GM15510 (cell line): ENCODE measurements around the gene SORCS2.

Experiments used
- POLR2A ChIP-seq: IDR thresholded peaks from 3 replicates; pipeline ENCODE4 v1.6.1; 2011; ENCODE audit warnings: borderline replicate concordance; ENCODE audit not compliant: insufficient read length; ENCODE audit errors: extremely low read depth

SORCS2 gene

DNA sequence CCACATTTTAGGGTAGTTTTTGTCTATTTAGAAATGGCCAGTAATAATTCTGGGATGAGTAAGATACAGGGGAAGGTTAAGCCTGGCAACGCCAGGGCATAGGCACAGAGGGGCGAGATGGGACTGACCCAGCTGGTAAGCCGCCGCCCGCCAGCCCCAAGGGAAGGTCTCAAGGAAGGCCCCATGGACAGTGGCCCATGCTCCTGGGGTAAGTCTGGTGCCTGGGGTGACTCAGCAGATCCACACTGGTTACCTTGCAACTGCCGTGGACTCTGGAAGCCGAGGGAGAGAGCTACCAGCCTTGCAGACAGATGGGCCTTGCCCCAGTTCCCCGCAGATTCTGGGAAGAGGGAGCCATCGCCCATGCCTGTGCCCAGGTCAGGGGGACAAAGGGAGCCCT is 567.9 kb downstream of the SORCS2 start:
- TF ChIP-seq POLR2A, result no peak

DNA sequence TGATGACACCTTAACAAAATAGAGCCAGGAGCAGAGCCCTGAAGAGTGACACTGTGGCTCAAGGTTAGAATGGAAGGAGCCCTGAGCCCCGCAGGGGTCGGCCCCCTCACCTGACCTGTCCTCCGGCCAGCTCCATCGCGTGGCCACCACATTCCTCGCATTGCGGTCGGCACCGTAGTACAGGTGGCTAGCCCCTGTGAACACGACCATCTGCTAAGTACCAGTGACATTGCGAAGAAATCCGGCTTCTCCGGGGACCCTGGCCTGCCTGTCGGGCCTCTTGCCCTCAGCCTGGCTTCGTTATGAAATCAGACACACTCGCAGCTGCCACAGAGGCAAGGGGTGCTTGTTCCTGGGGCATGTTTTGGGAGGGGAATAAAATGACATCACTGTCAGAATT is 568.4 kb downstream of the SORCS2 start:
- TF ChIP-seq POLR2A, result no peak

DNA sequence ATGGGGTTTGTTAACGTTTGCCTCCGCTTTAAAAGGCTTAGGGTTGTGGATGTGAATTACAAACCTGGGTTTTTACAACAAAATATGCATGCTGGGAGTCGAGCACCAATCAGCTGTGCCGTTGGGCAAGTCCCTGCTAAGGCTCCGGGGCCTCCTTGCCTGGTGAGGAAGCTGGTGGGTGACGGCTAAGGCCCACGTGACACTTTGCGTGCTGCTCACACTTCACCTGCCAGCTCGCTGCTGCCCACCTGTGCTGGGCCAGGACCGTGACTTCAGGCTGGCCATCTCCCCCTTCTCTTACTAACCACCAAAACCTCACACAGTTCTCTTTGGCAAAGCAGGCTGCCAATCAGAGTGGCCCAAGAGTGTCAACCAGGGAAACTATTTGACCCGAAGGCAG is 569.0 kb downstream of the SORCS2 start:
- no peak for TF ChIP-seq POLR2A

DNA sequence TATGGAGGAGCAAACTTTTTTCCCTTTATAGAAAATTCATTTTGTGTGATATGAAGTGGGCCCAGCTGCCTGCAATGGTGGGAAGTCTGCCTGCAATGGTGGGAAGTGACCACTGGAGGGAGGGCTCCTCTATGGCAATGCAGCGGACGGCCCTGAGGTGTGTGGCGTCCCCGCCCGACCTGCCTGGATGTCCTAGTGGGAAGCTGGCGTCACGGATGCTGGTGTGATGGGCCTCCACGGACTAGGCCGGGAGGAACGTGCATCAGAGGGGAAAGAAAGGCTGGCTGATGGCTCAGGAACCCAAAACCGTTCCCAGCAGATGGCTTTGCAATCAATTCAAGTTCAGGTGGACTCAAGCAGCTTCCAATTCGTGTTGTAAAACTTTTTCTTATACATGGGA is 569.4 kb downstream of the SORCS2 start:
- TF ChIP-seq POLR2A, result no peak

DNA sequence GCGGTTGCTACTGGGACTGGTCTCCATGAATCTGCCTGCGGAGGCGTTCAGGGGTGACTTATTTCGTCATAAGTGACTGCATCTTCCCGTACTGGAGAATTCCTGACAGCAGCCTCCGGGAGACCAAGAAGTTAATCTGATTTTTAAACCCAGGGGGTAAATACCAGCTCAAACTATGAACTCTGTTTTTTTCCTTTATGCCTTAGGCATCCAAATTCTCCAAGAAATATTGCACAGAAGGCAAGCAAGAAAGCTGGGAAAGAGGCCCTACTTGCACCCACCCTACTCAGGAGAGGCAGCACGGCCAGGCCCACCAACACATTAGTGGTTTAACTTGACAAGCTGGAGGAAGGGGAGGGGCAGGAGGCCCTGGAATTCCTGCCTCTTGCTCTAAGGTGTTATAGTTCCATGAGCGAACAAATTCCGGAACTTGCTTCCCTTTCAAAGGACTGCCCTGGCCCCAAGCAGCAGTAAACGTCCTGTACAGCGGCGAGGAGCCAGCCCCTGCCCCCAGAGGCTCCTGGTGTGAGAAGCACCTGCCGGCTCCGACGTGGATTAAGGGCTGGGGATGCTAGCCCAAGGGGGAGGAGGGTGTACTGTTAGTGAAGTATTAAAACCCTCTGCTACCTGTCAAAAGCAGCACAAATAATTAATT is 570.2 kb downstream of the SORCS2 start:
- TF ChIP-seq POLR2A, result no peak

DNA sequence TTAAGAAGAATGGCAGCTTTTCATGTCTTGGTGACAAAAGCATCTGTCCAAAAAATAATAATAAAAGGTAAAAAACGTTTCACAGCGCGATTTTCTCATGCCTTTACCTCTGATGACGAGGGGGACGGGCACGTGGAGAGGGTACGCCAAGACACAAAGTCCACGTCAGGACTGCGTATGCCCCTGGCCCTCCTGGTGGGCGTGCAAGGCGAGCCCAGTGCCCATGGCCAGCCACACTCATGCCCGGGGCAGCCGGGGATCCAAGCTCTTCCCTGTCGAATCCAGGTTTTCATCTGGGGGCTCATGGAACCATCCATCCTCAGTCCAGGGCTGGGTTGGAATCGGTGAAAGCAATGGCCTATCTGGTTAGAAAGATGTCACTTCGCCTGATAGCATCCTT is 570.8 kb downstream of the SORCS2 start:
- no peak for TF ChIP-seq POLR2A

DNA sequence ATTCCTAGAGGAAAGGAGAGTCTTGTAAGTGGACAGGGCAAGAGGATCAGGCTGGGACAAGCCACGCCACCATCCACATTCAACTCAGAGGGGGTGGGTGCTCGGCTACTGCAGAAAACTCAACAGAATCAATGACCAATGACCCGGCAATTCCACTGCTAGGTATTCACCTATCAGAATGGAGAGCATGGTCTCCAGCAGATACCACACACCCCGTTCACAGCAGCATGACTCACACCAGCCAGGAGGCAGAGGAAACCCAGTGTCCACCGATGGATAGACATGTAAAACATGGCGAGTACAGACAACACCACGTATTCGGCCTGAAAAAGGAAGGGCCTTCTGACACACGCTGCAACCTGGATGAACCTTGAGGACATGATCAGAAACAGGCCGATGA is 571.5 kb downstream of the SORCS2 start:
- no peak for TF ChIP-seq POLR2A

DNA sequence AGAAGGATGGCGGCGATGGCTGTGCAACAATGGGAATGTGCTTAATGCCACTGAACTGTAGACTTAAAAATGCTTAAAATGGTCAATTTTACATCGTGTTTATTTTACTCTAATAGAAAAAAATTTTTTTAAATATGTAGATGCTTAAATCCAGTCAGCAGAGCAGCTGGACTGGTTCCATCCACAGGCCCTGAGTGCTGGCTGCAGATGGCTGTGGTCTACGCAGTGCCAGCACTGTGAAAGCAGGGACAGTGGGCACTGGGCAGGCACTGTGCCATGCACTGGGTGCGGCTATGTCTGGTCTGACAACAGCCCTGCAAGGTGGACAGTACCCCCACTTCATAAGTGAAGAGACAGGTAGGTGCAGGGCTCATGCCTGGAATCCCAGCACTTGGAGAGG is 572.1 kb downstream of the SORCS2 start:
- no peak for TF ChIP-seq POLR2A

DNA sequence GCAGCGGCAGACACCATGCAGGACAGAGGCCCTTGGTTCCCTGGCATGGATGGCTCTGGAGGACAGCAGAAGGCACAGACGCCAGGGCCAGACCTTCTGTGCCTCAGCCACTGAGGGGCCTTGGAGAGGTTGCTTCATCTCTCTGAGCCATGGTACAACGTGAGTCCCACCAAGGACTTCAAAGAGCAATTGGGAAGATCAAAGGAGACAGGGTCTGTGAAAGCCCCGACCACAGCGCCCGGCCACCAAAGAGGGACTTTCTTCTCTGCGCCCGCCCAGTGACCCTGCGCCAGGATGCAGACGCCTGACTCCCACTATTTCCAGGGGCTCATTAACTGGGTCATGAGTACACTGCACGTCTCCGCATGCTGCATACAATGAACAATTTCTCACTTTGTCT is 573.3 kb downstream of the SORCS2 start:
- TF ChIP-seq POLR2A, result no peak

DNA sequence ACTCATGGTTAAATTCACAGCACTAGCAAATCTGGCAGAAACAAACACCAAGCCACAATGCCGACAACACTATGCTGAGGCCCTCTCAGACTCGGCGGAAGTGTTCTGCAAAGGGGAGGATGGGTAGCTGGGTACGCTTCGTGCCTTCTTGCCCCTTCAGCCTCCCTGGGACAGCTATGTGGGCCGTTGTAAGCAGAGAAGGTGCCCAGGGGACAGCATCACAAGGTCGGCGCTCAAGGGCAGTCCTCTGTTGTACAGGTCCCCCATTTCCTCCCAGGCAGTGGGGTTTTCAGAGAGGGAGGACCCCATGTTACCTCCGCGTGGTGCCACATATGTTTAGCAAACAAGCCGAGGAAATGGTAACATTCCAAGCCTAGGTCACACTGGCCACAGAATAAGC is 573.7 kb downstream of the SORCS2 start:
- TF ChIP-seq POLR2A, result no peak

DNA sequence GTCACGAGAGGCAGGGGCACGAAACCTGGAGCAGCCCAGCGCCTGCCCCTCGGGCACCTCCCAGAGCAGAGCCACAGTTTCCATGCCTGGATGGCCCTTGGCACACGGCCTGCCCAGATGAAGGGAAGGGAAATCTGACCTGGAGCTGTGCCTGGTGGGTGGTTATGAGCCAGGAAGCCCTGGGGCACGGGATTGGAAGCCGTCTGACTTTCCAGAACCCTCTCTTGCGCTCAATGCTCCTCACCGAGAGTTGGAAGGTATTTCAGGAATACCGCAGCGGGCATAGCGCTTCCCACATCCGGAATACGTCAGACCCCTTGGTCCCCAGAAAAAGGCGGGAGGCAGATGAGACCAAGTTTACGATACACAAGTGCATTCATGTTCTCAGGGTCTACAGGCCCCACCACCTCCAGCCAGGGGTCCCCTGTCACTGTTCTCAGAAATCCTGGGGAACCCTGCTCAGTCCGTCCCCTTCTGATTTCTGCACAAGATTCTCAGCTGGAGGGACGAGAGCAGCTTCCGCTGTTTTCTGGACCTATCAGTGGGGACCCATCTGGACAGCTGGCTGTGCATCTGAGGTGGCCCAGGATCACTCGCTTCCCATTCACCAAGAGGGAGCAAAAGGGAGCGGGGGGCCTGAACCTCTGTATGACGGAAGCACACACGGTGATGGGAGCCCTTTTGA is 574.5 kb downstream of the SORCS2 start:
- TF ChIP-seq POLR2A, result no peak

DNA sequence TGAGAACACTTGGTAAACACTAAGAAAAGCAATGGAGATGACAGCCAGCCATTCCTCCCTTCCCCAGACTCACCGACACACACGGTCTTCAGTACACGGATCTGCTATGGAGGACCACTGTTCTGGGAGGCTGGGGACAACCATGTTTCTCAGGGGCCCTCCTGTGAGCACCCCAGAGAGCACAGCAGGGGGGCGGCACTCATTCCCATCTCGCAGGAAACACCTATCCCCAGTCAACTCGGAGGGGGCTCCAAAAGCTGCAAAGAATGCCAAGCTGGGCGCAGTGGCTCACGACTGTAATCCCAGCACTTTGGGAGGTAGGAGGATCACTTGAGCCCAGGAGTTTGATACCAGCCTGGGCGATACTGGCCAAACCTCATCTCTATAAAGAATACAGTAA is 575.2 kb downstream of the SORCS2 start:
- no peak for TF ChIP-seq POLR2A

DNA sequence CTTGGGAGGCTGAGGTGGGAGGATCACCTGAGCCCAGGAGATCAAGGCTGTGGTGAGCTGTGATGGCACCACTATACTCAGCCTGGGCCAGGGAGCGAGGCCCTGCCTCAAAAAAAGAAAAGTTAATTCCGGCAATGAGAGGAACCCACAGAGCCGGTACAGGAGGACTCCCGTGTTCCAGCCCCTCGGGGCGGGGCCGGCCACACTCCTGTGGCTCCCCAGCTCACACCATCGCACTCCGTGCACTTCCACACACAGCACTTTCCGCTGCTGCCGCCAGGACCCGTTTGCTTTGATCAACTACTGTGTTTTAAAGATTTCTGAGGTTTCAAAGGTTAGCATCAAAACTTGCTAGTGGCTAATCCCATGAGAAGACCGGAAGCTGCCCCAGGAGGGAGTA is 575.6 kb downstream of the SORCS2 start:
- no peak for TF ChIP-seq POLR2A

DNA sequence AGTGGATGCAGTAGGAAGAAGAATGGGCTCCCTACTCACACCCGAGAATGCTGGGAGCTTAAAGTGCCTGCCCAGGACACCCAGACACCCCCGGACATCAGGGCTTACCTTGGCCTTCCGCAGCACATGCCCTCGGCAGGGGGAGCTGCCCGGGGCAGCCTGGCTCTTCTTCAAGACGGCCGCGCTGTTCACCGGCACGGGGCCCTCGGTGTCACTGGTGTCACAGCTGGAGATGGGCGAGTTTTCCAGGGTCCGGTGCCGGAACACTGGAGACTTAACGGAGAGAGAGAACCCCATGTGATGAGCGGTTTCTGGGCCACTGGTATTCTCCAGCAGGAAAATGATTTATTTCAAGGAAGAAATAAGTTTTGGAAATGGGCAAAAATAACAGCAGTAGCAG is 576.4 kb downstream of the SORCS2 start:
- no peak for TF ChIP-seq POLR2A

DNA sequence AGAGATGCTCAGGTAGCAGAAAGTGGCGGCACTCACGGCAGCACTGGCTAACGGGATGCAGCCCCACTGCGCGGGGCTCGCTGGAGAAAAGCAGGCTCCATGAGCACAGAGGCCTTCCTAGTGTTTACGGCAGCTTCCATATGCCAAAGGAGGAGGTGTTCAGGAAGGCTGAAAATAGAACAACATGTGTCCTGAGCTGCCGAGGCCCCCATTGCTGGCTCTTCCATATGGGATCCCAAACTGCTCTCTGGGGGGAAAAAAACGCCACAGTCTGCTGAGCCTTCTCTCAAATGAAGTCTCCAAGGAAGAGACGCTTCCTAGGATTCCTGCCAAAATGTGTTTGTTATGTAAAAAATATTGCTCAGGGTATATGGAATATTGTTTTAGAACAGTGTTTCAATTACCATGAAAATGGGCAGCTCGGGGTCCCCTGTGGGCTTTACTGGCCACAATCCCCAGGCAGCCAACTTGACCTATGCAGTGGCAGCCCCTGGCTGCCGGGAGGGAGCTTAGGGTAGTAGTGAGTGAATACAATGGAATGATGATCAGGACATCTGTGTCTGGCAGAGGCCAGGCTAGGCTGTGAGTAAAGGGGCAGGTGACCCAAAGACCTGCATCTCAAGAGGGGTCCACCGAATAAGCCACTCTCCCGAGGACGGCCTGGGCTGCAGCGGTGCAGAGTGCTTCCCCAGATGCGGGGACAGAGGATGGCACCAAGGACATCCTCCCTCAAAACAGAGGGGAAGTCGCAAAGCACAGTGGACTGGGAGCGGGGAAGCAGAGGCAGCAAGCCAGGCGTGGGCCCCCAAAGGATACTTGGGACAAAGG is 577.3 kb downstream of the SORCS2 start:
- TF ChIP-seq POLR2A, result no peak
